ENCODE data around the gene RIOX2.

DNA sequence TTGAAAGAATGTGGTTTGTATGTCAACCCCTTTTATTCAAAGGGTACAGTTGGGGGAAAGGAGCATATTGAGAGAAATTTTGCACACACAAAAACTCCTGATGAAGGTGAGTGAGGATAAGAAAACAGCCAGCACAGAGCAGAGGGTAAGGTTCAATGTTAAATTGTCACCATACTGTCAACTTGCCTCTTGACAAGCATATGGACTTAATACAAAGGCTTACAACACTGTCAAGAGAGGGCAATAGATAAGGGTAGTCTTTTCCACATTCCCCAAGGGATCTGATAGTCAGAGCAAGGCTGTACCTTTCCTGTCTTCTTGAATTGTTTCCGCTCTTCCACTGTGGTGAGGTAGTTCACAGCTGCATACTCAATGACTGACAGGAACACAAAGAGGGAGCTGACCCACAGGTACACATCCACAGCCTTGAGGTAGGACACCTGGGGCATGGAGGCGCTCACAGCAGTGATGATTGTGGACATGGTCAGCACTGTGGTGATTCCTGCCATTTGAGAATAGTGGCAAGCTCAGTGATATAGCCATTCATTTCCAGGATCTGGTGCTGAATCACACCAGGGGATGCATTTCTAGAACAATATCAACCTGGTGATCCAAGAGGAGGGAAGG, 20.4 kb upstream of the RIOX2 start:
- TF ChIP-seq, protein P1, sequence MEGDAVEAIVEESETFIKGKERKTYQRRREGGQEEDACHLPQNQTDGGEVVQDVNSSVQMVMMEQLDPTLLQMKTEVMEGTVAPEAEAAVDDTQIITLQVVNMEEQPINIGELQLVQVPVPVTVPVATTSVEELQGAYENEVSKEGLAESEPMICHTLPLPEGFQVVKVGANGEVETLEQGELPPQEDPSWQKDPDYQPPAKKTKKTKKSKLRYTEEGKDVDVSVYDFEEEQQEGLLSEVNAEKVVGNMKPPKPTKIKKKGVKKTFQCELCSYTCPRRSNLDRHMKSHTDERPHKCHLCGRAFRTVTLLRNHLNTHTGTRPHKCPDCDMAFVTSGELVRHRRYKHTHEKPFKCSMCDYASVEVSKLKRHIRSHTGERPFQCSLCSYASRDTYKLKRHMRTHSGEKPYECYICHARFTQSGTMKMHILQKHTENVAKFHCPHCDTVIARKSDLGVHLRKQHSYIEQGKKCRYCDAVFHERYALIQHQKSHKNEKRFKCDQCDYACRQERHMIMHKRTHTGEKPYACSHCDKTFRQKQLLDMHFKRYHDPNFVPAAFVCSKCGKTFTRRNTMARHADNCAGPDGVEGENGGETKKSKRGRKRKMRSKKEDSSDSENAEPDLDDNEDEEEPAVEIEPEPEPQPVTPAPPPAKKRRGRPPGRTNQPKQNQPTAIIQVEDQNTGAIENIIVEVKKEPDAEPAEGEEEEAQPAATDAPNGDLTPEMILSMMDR (conservative IDR thresholded peaks at IDR 0.05; ENCODE audit: low read length), result no peak
- no peak for TF ChIP-seq EZH2phosphoT487 (IDR thresholded peaks at IDR 0.05; ENCODE audit: borderline replicate concordance, low read depth, low read length)

Measured in OCI-LY7 (cell line).